ENCODE measurements around the gene SPRY4.

- TF ChIP-seq POLR2A (IDR thresholded peaks at IDR 0.05; ENCODE audit: low read depth, low read length) (no peak), SPI1 (IDR thresholded peaks at IDR 0.05; ENCODE audit: low read depth, low read length) (no peak)
Measured at GRCh38 chr5:142278627-142279026, 46.2 kb downstream of the SPRY4 start.

Data from GM12891 (cell line).